ENCODE results near the gene SLC17A4. TPM values are rescaled to one million over a fixed set of nuclear protein-coding genes. Genes with fewer than 3 reads are reported as not detected.

Gene SLC17A4
- total RNA-seq, 1 experiment from 2014 or later: not detected

- no peak for DNase-seq
- Histone ChIP-seq H3K4me2 (ENCODE audit: insufficient read depth, insufficient read length, low read length) (no peak overlapping the region), H2AK5ac (ENCODE audit: insufficient read length, low read length) (no peak overlapping the region), H4K91ac (ENCODE audit: insufficient read length, low read depth, low read length) (no peak overlapping the region), H2AFZ (ENCODE audit: low read length) (no peak overlapping the region), H3K18ac (ENCODE audit: insufficient read length, low read depth, low read length) (no peak overlapping the region), H3K56ac (ENCODE audit: insufficient read length, low read depth, low read length) (no peak overlapping the region), H4K5ac (ENCODE audit: insufficient read length, low read depth, low read length) (no peak overlapping the region), H3K27ac (ENCODE audit: insufficient read length, low read depth, low read length) (no peak overlapping the region), H3K79me1 (ENCODE audit: insufficient read depth, low read depth, low read length, poor library complexity, severe bottlenecking) (no peaks in the 10 kb centered on the region), H2BK15ac (ENCODE audit: low read depth, low read length) (no peak overlapping the region), H3K27me3 (ENCODE audit: insufficient read depth, low read length) (no peaks in the 10 kb centered on the region), H3K9ac (ENCODE audit: extremely low read depth, insufficient read length, low read length) (no peak overlapping the region), H3K23me2 (ENCODE audit: insufficient read length, low read depth, low read length, poor library complexity, severe bottlenecking) (no peaks in the 10 kb centered on the region), H4K8ac (replicated peaks; ENCODE audit: insufficient read length, low read depth, low read length) (no peak overlapping the region), H3K9me3 (ENCODE audit: control insufficient read depth, low read depth, low read length) (no peaks in the 10 kb centered on the region), H2BK20ac (ENCODE audit: low read depth, low read length, poor library complexity, severe bottlenecking) (no peak overlapping the region), H3K14ac (ENCODE audit: insufficient read depth, low read length) (no peak overlapping the region), H3K4me1 (ENCODE audit: insufficient read depth, low read length) (no peaks in the 10 kb centered on the region), H3K4ac (ENCODE audit: low read depth, low read length) (no peak overlapping the region), H4K20me1 (ENCODE audit: control insufficient read depth, insufficient read depth, insufficient read length) (no peaks in the 10 kb centered on the region), H2BK120ac (ENCODE audit: low read depth, low read length, poor library complexity, severe bottlenecking) (no peak overlapping the region), H3K79me2 (ENCODE audit: insufficient read depth, low read length) (no peaks in the 10 kb centered on the region), H3T11ph (ENCODE audit: low read length) (no peak overlapping the region), H3K23ac (ENCODE audit: insufficient read length, low read depth, low read length) (no peak overlapping the region), H2BK5ac (ENCODE audit: insufficient read length, low read length) (no peak overlapping the region), H2BK12ac (ENCODE audit: insufficient read length, low read depth, low read length) (no peak overlapping the region)
- no CpG with 5 or more reads among the region's 2 CpGs for WGBS (ENCODE audit: extremely low coverage, insufficient read length, low lambda C conversion rate)
- H3K4me3 Mint-ChIP-seq: no peak overlapping the region
- H3K36me3 Mint-ChIP-seq (ENCODE audit: insufficient read depth in 1 of 3, low read depth in 3 of 3): no peaks in the 10 kb centered on the region
- no peak overlapping the region; a peak in 1 of 7 replicates for H3K27ac Mint-ChIP-seq
- H3K27me3 Mint-ChIP-seq (ENCODE audit: low read depth): no peaks in the 10 kb centered on the region
- peaks cover 3 to 5% of the 10 kb centered on the region in 2 experiments; a peak in 3 of 4 replicates for H3K4me1 Mint-ChIP-seq
- H3K9me3 Mint-ChIP-seq: no peaks in the 10 kb centered on the region
- TF ChIP-seq, protein P1, sequence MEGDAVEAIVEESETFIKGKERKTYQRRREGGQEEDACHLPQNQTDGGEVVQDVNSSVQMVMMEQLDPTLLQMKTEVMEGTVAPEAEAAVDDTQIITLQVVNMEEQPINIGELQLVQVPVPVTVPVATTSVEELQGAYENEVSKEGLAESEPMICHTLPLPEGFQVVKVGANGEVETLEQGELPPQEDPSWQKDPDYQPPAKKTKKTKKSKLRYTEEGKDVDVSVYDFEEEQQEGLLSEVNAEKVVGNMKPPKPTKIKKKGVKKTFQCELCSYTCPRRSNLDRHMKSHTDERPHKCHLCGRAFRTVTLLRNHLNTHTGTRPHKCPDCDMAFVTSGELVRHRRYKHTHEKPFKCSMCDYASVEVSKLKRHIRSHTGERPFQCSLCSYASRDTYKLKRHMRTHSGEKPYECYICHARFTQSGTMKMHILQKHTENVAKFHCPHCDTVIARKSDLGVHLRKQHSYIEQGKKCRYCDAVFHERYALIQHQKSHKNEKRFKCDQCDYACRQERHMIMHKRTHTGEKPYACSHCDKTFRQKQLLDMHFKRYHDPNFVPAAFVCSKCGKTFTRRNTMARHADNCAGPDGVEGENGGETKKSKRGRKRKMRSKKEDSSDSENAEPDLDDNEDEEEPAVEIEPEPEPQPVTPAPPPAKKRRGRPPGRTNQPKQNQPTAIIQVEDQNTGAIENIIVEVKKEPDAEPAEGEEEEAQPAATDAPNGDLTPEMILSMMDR (conservative IDR thresholded peaks at IDR 0.05): no peak
These were observed 22.5 kb downstream of the SLC17A4 start for GRCh38 chr6:25777031-25777430.
